Natural killer cell treated with Interleukin-12 subunit alpha and Interleukin-12 subunit beta and Interleukin-15 and Interleukin-18, amount 100 ng/mL, for 72 hours (primary cell): Measurements from ENCODE around the gene PER2. TPM values are rescaled to one million over a fixed set of nuclear protein-coding genes. Genes with fewer than 3 reads are reported as not detected.
A peak's percentile ranks its signal among the peaks of the same experiment; 100 is the strongest.

Experiments
- ATAC-seq, 2 donors: fragments of 150-1000 bp; cut with Tn5 transposase in 1 of 2; sonication (Bioruptor Pico), chemical (Tn5 transposase) in 1 of 2; 2 replicates each; pipeline ENCODE4 v1.10.0; 2021
- DNase-seq: peaks from one replicate; pipeline ENCODE4 v3.0.0; 2022; ENCODE audit warnings: low spot score
- H3K27ac Mint-ChIP-seq, 2 donors: 1 replicate in 1 of 2; 2 replicates in 1 of 2; pipeline ENCODE4 v1.8.0; 2022; ENCODE audit warnings: mixed read lengths in 2 of 2, mild to moderate bottlenecking in 1 of 2, moderate library complexity in 1 of 2
- H3K27me3 Mint-ChIP-seq, 2 donors: 1 replicate in 1 of 2; 2 replicates in 1 of 2; pipeline ENCODE4 v1.8.0; 2022; ENCODE audit warnings: mixed read lengths in 2 of 2
- H3K36me3 Mint-ChIP-seq: one replicate; pipeline ENCODE4 v1.8.0; 2022; ENCODE audit warnings: mixed read lengths
- H3K4me1 Mint-ChIP-seq, 2 donors: 1 replicate in 1 of 2; 2 replicates in 1 of 2; pipeline ENCODE4 v1.8.0; 2022; ENCODE audit warnings: low read depth in 2 of 2, mixed read lengths in 2 of 2, mild to moderate bottlenecking in 1 of 2
- H3K4me3 Mint-ChIP-seq: one replicate; pipeline ENCODE4 v1.8.0; 2022; ENCODE audit warnings: mixed read lengths
- H3K9me3 Mint-ChIP-seq: 2 replicates; pipeline ENCODE4 v1.8.0; 2022; ENCODE audit warnings: mixed read lengths
- total RNA-seq, 2 donors: library from RNA; stranded (reverse); gene quantifications; one replicate each; pipeline ENCODE4 v1.2.3, GENCODE V29; 2022

Gene PER2
- total RNA-seq, 2 donors from 2014 or later, result 13.8 to 18.4 TPM

DNA sequence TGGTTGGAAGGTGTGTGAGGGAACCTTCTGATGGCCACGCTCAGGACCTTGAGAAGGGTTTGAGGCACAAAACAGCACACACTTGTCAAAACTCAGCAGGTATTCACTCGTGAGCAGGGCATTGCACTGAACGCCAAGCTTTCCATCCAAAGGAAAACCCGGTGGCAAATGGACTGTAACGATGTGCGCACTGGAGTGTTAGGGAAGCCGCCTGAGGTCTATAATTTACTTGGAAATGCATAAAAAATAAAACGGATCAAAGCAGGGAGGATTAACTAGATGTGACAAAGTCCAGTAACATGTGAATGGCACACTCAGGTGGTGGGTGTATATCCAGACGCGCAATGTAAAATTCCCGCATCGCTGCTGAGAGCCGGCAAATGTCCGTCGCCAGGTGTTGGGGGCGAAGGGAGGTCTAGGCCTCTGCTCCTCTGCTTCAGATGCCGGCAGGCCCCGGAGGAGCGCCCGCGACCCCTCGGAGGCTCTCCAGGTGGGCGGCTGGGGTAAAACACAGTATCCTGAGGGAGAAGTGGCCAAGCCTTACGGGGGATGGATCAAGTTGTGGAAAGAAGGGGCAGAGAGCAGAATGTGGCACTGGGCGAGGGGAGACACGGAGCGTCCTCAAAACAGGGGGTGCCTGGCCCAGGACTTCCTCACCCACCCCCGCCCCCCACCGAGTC, 63.9 kb downstream of the PER2 start:
- no peak overlapping the region for H3K4me3 Mint-ChIP-seq
- DNase-seq, result no peak
- H3K27ac Mint-ChIP-seq, result no peak overlapping the region
- no peaks in the 10 kb centered on the region for H3K36me3 Mint-ChIP-seq
- H3K27me3 Mint-ChIP-seq, result no peaks in the 10 kb centered on the region
- peaks cover 0 to 7% of the 10 kb centered on the region in 2 donors for H3K4me1 Mint-ChIP-seq
- ATAC-seq, result no peak
- H3K9me3 Mint-ChIP-seq, result no peaks in the 10 kb centered on the region

DNA sequence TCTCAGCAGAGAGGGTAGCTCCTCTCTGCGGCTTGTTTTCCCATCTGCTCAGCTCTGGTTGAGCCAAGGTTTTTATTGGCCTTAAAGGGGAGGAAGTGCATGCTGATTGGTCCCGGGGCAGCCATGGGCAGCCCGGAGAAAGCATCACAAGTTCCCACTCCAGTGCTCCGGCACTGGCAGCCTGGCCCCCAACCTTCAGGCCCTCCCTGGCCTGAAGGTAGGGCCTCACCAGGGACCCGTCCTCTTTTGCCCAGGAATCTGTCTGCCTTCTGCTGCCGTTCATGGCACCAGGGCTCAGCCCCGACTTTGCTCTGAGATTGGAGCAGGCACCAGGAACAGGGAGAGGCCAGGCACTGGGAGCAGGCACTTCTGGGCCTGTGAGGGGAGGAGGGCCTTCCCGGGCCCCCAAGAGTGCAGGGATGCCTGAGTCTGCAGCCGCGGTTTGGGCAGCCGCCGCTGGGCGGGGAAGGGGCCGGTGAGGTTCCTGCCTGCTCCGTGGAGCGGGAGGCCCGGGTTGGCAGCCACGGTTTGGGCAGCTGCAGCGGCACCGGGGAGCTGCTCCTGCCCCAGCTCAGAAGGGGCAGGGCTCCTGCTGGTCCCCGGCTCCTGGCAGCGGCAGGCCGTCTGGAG, 67.4 kb downstream of the PER2 start:
- Mint-ChIP-seq H3K9me3 (no peaks in the 10 kb centered on the region), H3K27me3 (no peaks in the 10 kb centered on the region), H3K4me1 (peaks cover 0 to 3% of the 10 kb centered on the region in 2 donors), H3K27ac (no peak overlapping the region), H3K4me3 (no peak overlapping the region), H3K36me3 (no peaks in the 10 kb centered on the region)
- DNase-seq, result no peak
- ATAC-seq, result peak in 1 of 2 donors; percentile 24

DNA sequence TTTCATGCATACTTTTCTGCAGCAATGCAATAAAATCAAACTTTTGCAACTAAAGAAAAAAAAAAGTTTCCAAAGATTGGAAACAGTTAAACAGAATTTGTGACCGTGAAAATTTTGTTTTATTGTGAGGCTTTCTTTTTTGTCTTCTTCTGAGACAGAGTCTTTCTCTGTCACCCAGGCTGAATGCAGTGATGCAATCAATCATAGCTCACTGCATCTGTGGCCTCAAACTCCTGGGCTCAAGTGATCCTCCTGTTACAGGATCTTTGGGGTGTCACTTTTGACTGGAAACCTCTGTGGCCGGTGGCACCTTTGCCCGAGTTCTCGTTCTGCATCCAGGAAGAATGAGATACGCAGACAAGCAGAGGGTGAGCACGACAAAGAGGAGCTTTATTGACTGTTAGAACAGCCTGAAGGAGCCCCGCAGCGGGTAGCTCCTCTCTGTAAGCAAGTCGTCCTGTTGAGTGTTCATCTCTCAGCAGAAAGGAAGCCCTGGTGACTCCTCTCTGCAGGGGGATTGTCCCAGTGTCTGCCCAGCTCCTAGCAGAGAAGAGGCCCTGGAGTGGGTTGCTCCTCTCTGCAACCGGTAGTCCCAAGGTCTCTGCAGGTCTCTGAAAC, 68.0 kb downstream of the PER2 start:
- Mint-ChIP-seq H3K27me3 (no peaks in the 10 kb centered on the region), H3K27ac (no peak overlapping the region), H3K9me3 (no peaks in the 10 kb centered on the region), H3K4me1 (peaks cover 0 to under 1% of the 10 kb centered on the region in 2 donors), H3K36me3 (no peaks in the 10 kb centered on the region), H3K4me3 (no peak overlapping the region)
- no peak for DNase-seq
- ATAC-seq, result no peak

DNA sequence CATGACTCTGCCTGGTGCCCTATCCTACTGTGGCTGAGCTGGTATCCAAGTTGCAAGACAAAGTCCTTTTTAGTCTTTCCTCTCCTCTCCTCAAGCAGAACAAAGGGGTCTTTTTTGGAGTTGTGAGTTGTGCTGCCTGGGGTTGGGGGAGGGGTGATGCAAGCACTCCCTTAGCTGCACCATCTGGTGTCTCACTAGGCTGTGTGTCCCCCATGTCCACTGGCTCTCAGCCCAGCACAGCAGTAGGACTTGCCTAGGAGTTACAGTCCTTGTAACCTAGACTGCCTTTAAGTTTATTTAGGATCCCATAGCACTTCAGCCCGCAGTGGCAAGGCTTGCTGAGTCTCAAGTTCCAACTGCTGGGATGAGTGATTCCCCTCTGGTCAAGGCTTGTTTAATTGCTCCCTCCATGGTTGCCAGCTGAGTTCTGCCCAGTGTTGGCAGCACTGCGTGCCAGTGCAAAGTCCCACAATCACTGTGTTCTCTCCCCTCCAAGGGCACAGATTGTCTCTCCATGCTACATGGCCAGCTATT, 71.7 kb downstream of the PER2 start:
- ATAC-seq (no peak), DNase-seq (no peak)
- H3K4me1 Mint-ChIP-seq, result no peaks in the 10 kb centered on the region
- H3K27me3 Mint-ChIP-seq, result peaks cover 8 to 16% of the 10 kb centered on the region in 2 donors
- no peaks in the 10 kb centered on the region for H3K9me3 Mint-ChIP-seq
- H3K27ac Mint-ChIP-seq, result no peak overlapping the region
- no peak overlapping the region for H3K4me3 Mint-ChIP-seq
- no peaks in the 10 kb centered on the region for H3K36me3 Mint-ChIP-seq

DNA sequence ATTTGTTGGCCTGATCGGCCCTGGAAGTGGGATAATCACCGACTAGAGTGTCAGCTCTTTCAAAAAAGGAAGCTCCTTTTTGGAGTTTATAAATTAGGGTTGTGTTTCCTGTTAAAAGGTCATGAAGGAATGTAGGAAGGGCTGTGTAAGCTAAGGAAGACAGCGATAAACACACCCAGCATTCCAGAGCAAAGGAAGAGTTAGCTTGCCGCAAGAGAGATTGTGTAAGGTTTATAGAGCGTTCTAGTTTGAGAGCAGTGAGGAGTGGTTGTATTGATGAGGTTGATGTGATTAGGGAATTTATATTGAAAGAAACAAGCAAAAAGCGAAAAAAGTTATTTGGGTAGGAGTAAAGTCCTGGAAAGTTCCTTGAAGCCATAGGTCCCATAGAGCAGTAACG, 81.4 kb downstream of the PER2 start:
- Mint-ChIP-seq H3K36me3 (peaks cover 5% of the 10 kb centered on the region), H3K9me3 (no peaks in the 10 kb centered on the region), H3K27ac (no peak overlapping the region), H3K4me1 (peaks cover 15 to 20% of the 10 kb centered on the region in 2 donors), H3K27me3 (peaks cover 0 to 2% of the 10 kb centered on the region in 2 donors), H3K4me3 (no peak overlapping the region)
- DNase-seq (no peak), ATAC-seq (no peak)

DNA sequence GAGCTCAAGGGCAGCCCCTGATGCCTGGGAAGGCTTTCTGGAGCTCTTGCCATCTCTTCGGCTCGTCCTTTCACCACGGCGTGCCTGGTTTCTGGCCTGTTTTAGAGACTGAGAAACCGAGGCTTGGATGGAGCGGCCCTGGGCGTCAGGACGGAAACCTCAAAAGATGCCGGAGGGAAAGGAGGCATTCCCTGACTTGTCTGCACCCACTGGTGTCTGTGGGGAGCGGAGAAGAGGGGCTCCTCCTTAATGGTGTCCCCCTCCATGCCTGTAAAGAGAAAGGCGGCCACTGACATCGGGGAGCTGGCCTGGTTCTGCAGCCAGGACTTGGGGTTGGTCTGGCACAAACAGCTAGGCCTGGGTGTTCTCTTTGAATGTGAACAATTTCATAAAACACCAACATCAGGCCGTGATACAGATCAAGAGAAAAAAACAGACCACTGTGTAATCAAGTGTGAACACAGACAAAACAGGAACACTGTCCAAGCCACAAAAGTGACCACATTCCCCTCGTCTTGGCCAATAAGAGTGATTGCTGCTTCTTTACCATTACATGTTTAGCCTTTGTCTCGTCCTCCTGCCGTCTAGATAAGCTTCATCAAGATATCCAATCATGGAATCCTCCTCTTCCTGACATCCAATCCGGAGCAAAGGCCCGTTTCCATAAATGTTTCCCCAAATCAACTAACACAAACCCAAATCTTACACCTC, 84.3 kb downstream of the PER2 start:
- H3K36me3 Mint-ChIP-seq, result peaks cover 5% of the 10 kb centered on the region
- no peaks in the 10 kb centered on the region for H3K9me3 Mint-ChIP-seq
- no peak for DNase-seq
- no peaks in the 10 kb centered on the region for H3K27me3 Mint-ChIP-seq
- ATAC-seq, result no peak
- peak overlapping the region; percentile 78 for H3K4me3 Mint-ChIP-seq
- H3K27ac Mint-ChIP-seq, result peak overlapping the region; percentile 76 to 77
- H3K4me1 Mint-ChIP-seq, result peaks cover 33 to 47% of the 10 kb centered on the region in 2 donors

DNA sequence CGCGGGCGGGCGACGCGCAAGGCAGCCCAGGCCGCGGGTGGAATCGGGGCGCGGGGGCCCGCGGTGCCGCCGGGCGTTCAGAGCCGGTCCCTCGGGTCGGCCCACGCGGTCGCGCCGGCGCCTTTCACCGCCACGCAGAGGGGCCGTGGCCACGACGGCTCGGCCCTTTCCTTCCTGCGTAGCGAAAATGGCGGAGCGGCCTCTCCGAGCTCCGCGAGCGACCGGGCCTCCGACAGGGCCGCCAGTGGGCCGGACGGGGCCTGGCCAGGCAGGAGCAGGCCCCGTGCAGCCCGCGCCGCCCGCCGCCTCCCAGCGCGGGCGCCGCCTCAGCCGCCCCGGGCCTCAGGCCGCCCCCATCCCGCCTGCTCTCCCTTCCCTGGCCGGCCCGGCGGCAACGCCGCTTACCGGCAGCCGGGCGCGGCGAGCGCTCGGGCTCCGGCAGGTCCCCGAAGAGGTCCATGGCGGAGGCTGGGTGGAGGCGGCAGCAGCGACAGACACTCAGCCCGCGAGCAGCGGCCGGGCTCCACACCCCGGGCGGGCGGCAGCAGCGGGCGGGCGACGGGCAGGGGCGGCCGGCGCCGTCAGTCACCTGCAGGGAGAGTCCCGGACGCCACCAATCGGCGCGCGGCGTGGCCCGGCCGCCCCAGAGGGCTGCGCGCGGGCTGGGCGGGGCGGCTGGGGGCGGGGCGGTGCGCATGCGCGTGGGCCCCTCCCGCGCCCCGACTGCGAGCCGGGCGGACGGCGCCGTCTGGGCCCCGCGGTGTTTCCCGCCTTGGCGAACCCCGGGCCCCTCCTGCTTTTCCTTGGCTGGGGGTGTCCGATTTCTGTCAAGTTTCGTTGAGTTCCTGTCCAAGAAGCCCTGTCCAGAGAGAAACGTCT, 85.1 kb downstream of the PER2 start, which contains the start of gene ILKAP:
Gene ILKAP, minus strand, starts transcription at position 602 of the 879 bp plus-strand sequence. Its CDS starts 142 bp downstream, at position 460.
- H3K9me3 Mint-ChIP-seq, result no peaks in the 10 kb centered on the region
- H3K4me3 Mint-ChIP-seq, result peak within 1 kb of the TSS; percentile 96
- DNase-seq, result peak; percentile 93
- peaks cover 38 to 52% of the 10 kb centered on the region in 2 donors for H3K4me1 Mint-ChIP-seq
- no peaks in the 10 kb centered on the region for H3K27me3 Mint-ChIP-seq
- peak within 1 kb of the TSS; percentile 81 to 95 for H3K27ac Mint-ChIP-seq
- H3K36me3 Mint-ChIP-seq, result peaks cover 5% of the 10 kb centered on the region
- ATAC-seq, result peak; percentile 98 to 99

DNA sequence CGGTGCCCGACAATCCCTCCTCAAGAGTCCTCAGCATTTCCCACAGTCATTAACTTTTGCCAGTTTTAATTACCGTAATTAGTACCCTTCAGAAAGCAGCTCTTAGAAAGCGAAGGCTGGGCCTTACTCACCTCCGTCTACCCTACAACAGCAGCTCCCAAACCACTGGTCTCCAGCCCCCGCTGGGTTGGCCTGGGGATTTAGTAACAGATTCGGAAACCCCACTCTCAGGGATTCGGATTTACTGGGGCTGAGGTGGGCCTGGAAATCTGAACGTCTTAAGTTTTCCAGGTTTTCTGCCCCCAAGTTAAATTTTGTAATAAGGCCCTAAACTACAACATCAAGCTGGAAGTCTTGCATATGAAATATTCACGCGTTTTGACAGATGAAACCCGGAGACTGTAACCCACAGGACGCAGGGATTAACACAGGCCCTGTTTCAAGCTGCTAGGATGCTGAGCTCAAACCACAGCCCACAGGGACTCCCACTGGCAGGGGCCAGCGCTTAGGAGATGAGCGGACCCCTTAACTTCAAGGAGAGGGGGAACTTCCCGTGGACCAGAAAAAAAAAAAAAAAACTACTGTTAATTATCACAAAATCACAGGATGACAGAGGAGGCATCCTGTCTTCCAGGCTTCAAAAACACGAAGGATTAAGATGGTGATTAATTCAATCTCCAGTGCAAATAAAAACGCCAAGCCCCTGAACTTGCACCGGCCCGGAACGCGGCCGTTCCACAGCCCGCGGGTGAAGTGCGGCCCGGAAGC, 85.9 kb downstream of the PER2 start:
- H3K27ac Mint-ChIP-seq, result peak overlapping the region; percentile 81 to 95
- ATAC-seq (no peak), DNase-seq (no peak)
- H3K9me3 Mint-ChIP-seq, result no peaks in the 10 kb centered on the region
- H3K4me3 Mint-ChIP-seq, result peak overlapping the region; percentile 96
- H3K4me1 Mint-ChIP-seq, result peaks cover 40 to 60% of the 10 kb centered on the region in 2 donors
- no peaks in the 10 kb centered on the region for H3K27me3 Mint-ChIP-seq
- peaks cover 5% of the 10 kb centered on the region for H3K36me3 Mint-ChIP-seq

Other genes starting within 250 kb of the PER2 start
- 10 to 100 TPM; 46.5 to 99.5 TPM for gene SCLY, start 227.6 kb downstream of the PER2 start, total RNA-seq
- gene ESPNL, start 188.3 kb downstream of the PER2 start, total RNA-seq, result under 1 TPM in 1 of 2 donors, not detected in 1; 0.19 TPM
- not detected for gene KLHL30, start 149.9 kb downstream of the PER2 start, total RNA-seq
- gene ERFE, start 129.6 kb downstream of the PER2 start, total RNA-seq, result 1 to 10 TPM in 1 of 2 donors, under 1 TPM in 1; 0.20 to 3.8 TPM
- 10 to 100 TPM; 75.8 to 99.7 TPM for gene ILKAP, start 84.9 kb downstream of the PER2 start, total RNA-seq
- 10 to 100 TPM in 1 of 2 donors, 1 to 10 TPM in 1; 5.7 to 11.3 TPM for gene HES6, start 48.6 kb downstream of the PER2 start, total RNA-seq
- 10 to 100 TPM in 1 of 2 donors, 1 to 10 TPM in 1; 7.9 to 10.6 TPM for gene TRAF3IP1, start 31.9 kb upstream of the PER2 start, total RNA-seq
- 10 to 100 TPM; 50.2 to 63.3 TPM for gene ASB1, start 138.3 kb upstream of the PER2 start, total RNA-seq